Glutamatergic neuron (in vitro differentiated cells): ENCODE data around the gene FAM181B. TPM values are rescaled to one million over a fixed set of nuclear protein-coding genes. Genes with fewer than 3 reads are reported as not detected.

Experiments used
- DNase-seq: peaks from one replicate; pipeline ENCODE4 v3.0.0; 2022
- H3K27ac Mint-ChIP-seq: one replicate; pipeline ENCODE4 v1.8.0; 2020; ENCODE audit warnings: mild to moderate bottlenecking, mixed read lengths, inconsistent platforms; ENCODE audit not compliant: unreplicated experiment
- H3K27me3 Mint-ChIP-seq: one replicate; pipeline ENCODE4 v1.8.0; 2020; ENCODE audit warnings: mild to moderate bottlenecking, moderate library complexity, mixed read lengths, inconsistent platforms; ENCODE audit not compliant: unreplicated experiment
- H3K36me3 Mint-ChIP-seq: one replicate; pipeline ENCODE4 v1.8.0; 2020; ENCODE audit warnings: mild to moderate bottlenecking, mixed read lengths, inconsistent platforms; ENCODE audit not compliant: unreplicated experiment
- H3K4me1 Mint-ChIP-seq: one replicate; pipeline ENCODE4 v1.8.0; 2020; ENCODE audit warnings: mild to moderate bottlenecking, low read depth, mixed read lengths, inconsistent platforms; ENCODE audit not compliant: unreplicated experiment
- H3K4me3 Mint-ChIP-seq: one replicate; pipeline ENCODE4 v1.8.0; 2020; ENCODE audit warnings: mild to moderate bottlenecking, mixed read lengths, inconsistent platforms; ENCODE audit not compliant: unreplicated experiment
- H3K9me3 Mint-ChIP-seq: one replicate; pipeline ENCODE4 v1.8.0; 2020; ENCODE audit warnings: mild to moderate bottlenecking, moderate library complexity, mixed read lengths, inconsistent platforms; ENCODE audit not compliant: unreplicated experiment
- CTCF ChIP-seq: fragments of 200-600 bp; sonication (generic); IDR thresholded peaks from one replicate; pipeline ENCODE4 v1.5.0; 2021; ENCODE audit not compliant: partially characterized antibody, unreplicated experiment
- total RNA-seq: library from RNA; stranded (reverse); fragmentation: NEBNext Ultra II Directional; extraction: Animal tissue kit (Norgen Biotek cat#: 25700); gene quantifications from one replicate; pipeline ENCODE4 v1.2.1, GENCODE V29; 2021; ENCODE audit not compliant: unreplicated experiment

FAM181B gene
- total RNA-seq, 1 donor from 2014 or later, result 0.47 TPM

DNA sequence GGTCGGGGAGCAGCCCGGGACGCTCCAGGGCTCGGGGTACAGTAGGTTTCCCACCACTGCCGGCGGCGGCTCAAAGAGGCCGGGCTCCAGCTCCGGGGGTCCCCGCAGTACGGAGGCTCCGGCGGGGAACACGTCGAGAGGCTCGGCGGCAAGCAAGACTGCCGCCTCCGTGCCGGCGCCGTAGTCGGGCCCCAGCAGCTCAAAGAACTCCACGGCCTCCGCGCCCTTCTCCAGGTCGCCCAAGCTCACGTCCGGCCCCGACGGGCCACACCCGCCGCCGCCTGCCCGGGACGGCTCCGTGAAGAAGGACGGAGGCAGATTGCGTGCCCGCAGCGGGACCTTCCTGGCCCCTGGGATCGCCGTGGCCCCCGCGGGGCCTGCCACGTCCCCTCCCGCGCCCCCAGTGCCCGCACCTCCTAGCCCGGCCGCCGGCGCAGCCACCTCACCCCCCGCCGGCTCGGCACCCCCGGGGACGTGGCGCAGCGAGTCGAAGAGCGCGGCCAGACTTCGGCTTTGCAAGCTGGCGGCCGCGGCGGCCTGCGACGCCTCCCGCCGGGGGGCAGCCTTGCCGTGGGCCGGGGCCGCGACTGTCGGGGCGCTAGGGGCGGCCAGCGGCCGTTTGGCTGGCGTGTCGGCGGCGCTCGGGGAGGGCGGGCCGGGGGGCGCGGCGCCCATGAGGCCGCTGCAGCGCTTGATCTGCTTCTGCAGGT, 775 bp downstream of the FAM181B start:
- Mint-ChIP-seq H3K27ac (no peak overlapping the region), H3K4me3 (peak overlapping the region; percentile 63), H3K36me3 (no peaks in the 10 kb centered on the region), H3K4me1 (peaks cover under 1% of the 10 kb centered on the region), H3K27me3 (peaks cover 12% of the 10 kb centered on the region), H3K9me3 (peaks cover 2% of the 10 kb centered on the region)
- TF ChIP-seq CTCF, result no peak
- peak; percentile 49 for DNase-seq

GRCh38 chr11:82732348-82732733, 1.3 kb downstream of the FAM181B start:
- Mint-ChIP-seq H3K27ac (no peak overlapping the region), H3K27me3 (peaks cover 12% of the 10 kb centered on the region), H3K4me1 (no peaks in the 10 kb centered on the region), H3K4me3 (no peak overlapping the region), H3K9me3 (peaks cover 2% of the 10 kb centered on the region), H3K36me3 (no peaks in the 10 kb centered on the region)
- DNase-seq, result no peak
- TF ChIP-seq CTCF, result no peak

DNA sequence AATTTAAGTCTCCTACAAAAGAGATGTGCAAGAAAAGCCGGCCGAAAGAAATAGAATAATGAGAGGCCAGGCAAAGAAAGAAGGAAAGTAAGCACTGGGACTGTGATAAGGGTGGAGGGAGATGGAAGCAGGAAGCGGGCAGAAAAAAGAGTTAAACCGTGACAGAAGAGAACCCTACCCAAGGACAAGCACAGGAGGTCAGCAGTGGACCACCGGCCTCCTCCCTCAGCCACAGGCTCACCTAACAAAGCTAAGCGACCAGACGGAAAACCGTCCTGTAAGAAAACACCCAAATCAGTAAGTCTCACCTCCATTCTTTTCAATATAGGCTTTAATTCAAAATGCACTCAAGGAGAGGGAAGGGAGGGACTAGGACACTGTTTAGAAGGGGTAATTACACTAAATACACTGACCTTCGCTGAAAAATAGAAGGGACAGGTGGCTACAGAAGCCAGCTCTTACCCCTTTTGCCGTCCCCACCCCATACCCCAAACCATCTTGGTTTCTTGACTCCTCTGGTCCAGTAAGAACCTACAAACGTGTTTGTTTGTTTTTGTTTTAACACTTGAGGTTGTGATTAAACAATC, 1.9 kb downstream of the FAM181B start:
- no peak for DNase-seq
- H3K4me1 Mint-ChIP-seq, result no peaks in the 10 kb centered on the region
- peaks cover 2% of the 10 kb centered on the region for H3K9me3 Mint-ChIP-seq
- no peak overlapping the region for H3K27ac Mint-ChIP-seq
- H3K36me3 Mint-ChIP-seq, result no peaks in the 10 kb centered on the region
- peaks cover 12% of the 10 kb centered on the region for H3K27me3 Mint-ChIP-seq
- peak overlapping the region; percentile 5 for H3K4me3 Mint-ChIP-seq
- no peak for TF ChIP-seq CTCF

DNA sequence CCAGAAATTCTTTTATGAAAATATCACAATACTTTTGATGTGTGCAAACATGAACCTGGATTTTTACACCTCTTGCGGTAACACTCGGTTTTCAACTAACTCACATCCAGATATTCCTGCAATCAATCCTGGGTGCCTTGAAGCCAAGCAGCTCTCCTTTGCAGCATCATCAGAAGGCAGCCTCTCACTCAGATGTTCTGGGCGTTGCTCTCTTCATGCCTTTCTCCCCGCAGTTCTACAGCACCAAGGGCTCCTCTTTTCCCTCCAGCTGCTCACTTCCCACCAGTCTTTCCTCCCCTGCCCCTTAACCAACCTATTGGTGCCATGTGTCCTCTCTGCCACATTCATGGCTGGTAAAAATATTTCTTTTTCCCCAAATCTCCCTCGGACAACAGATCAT, 2.9 kb downstream of the FAM181B start:
- no peak for TF ChIP-seq CTCF
- no peaks in the 10 kb centered on the region for H3K4me1 Mint-ChIP-seq
- peaks cover 2% of the 10 kb centered on the region for H3K9me3 Mint-ChIP-seq
- H3K27me3 Mint-ChIP-seq, result peaks cover 12% of the 10 kb centered on the region
- no peak overlapping the region for H3K4me3 Mint-ChIP-seq
- H3K27ac Mint-ChIP-seq, result no peak overlapping the region
- no peaks in the 10 kb centered on the region for H3K36me3 Mint-ChIP-seq
- DNase-seq, result no peak

GRCh38 chr11:82730286-82730685, 3.4 kb downstream of the FAM181B start:
- no peak for TF ChIP-seq CTCF
- Mint-ChIP-seq H3K4me1 (no peaks in the 10 kb centered on the region), H3K4me3 (no peak overlapping the region), H3K27me3 (peaks cover 12% of the 10 kb centered on the region), H3K27ac (no peak overlapping the region), H3K9me3 (peaks cover 2% of the 10 kb centered on the region), H3K36me3 (no peaks in the 10 kb centered on the region)
- DNase-seq, result no peak
